GM12891 (cell line): ENCODE results near the gene SPRED1.

Experiments
- PAX5 ChIP-seq: IDR thresholded peaks from 2 replicates; pipeline ENCODE4 v1.6.1; 2011; ENCODE audit warnings: low read length, moderate library complexity, mild to moderate bottlenecking; ENCODE audit not compliant: insufficient read depth, severe bottlenecking
- POLR2A ChIP-seq: IDR thresholded peaks from 2 replicates; pipeline ENCODE4 v1.6.1; 2011; ENCODE audit warnings: low read depth, low read length, control low read depth
- POLR2AphosphoS5 ChIP-seq: IDR thresholded peaks from 2 replicates; pipeline ENCODE4 v1.6.1; 2011; ENCODE audit warnings: low read depth, low read length, control low read depth
- TAF1 ChIP-seq: IDR thresholded peaks from 2 replicates; pipeline ENCODE4 v1.6.1; 2011; ENCODE audit warnings: low read depth, low read length, control low read depth

DNA sequence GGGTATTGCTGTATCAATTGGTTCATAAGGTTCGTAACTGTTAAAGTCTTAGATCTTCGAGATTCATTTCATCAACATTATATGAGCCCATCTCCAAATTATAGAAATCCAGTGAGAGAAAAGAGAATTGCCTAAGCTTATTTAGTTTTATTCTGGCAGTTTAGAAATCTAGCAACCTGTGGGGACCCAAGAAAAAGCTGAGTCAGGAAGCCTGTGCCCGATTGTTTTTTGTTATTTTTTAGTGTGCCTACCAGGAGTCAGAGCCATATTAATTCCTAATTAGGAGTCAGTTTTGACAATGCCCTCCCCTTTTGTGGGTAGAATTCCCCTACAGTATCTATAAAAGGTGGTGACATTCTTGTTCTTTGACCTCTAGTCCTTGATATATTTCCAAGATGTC lies 59.6 kb downstream of the SPRED1 start:
- TF ChIP-seq POLR2AphosphoS5 (no peak), POLR2A (no peak), PAX5 (no peak), TAF1 (no peak)
